CD4-positive, alpha-beta T cell treated with Interleukin-2 at 100 ng/mL for 4 hours (primary cell): ENCODE results near the gene ALK.

Source experiments
- DNase-seq: peaks from one replicate; pipeline ENCODE4 v3.0.0-alpha.2; 2020; ENCODE audit warnings: low spot score

Gene ALK

GRCh38 chr2:29196792-29197788 lies 724.3 kb downstream of the ALK start:
- peak; percentile 78 for DNase-seq

- DNase-seq, result no peak
Observed at GRCh38 chr2:29195796-29196195, 725.6 kb downstream of the ALK start.

GRCh38 chr2:29193681-29194080 lies 727.7 kb downstream of the ALK start:
- DNase-seq, result no peak

- DNase-seq, result no peak
Observed at GRCh38 chr2:29193111-29193510, 728.3 kb downstream of the ALK start.

- no peak for DNase-seq
Observed at GRCh38 chr2:29192526-29192925, 728.9 kb downstream of the ALK start.

- DNase-seq, result no peak
Observed at GRCh38 chr2:29191817-29192216, 729.6 kb downstream of the ALK start.

- no peak for DNase-seq
Observed at GRCh38 chr2:29189052-29189451, 732.3 kb downstream of the ALK start.

GRCh38 chr2:29187926-29188325 lies 733.5 kb downstream of the ALK start:
- no peak for DNase-seq

- no peak for DNase-seq
Observed at GRCh38 chr2:29186817-29187216, 734.6 kb downstream of the ALK start.

GRCh38 chr2:29184531-29184930 lies 736.9 kb downstream of the ALK start:
- DNase-seq, result no peak

- DNase-seq, result no peak
Observed at GRCh38 chr2:29182920-29183319, 738.5 kb downstream of the ALK start.

GRCh38 chr2:29182334-29182733 lies 739.1 kb downstream of the ALK start:
- DNase-seq, result no peak

GRCh38 chr2:29175338-29175737 lies 746.0 kb downstream of the ALK start:
- no peak for DNase-seq

GRCh38 chr2:29174937-29175336 lies 746.4 kb downstream of the ALK start:
- no peak for DNase-seq

GRCh38 chr2:29166242-29167039 lies 754.9 kb downstream of the ALK start:
- DNase-seq, result no peak

GRCh38 chr2:29165362-29166241 lies 755.8 kb downstream of the ALK start:
- DNase-seq, result no peak

GRCh38 chr2:29164091-29164846 lies 757.1 kb downstream of the ALK start:
- DNase-seq, result no peak

GRCh38 chr2:29162204-29162928 lies 759.0 kb downstream of the ALK start:
- no peak for DNase-seq

- no peak for DNase-seq
Observed at GRCh38 chr2:29160184-29160583, 761.2 kb downstream of the ALK start.

GRCh38 chr2:29159125-29159524 lies 762.3 kb downstream of the ALK start:
- no peak for DNase-seq

- DNase-seq, result no peak
Observed at GRCh38 chr2:29157131-29157530, 764.3 kb downstream of the ALK start.
